SH-SY5Y (cell line): ENCODE measurements around the gene LAMC2.

ENCODE experiments used
- GATA2 ChIP-seq: IDR thresholded peaks from 2 replicates; pipeline ENCODE4 v1.6.1; 2011; ENCODE audit warnings: mild to moderate bottlenecking, low read depth, low read length
- GATA3 ChIP-seq: IDR thresholded peaks from 2 replicates; pipeline ENCODE4 v1.6.1; 2011; ENCODE audit warnings: low read depth, mild to moderate bottlenecking, low read length, moderate library complexity

GRCh38 chr1:183239220-183239742 is 53.2 kb downstream of the LAMC2 start:
- no peak for TF ChIP-seq GATA3
- no peak for TF ChIP-seq GATA2
